ENCODE data around the gene IQCE.

Gene IQCE

GRCh38 chr7:2637066-2637471 is 78.3 kb downstream of the IQCE start:
- DNase-seq: no peak

- DNase-seq: no peak
Measured at GRCh38 chr7:2637505-2638223, 78.9 kb downstream of the IQCE start.

- DNase-seq: no peak
Measured at GRCh38 chr7:2638224-2638991, 79.6 kb downstream of the IQCE start.

GRCh38 chr7:2639181-2639681 is 80.5 kb downstream of the IQCE start:
- no peak for DNase-seq

GRCh38 chr7:2639695-2640481 is 81.1 kb downstream of the IQCE start:
- DNase-seq: no peak

- no peak for DNase-seq
Measured at GRCh38 chr7:2640482-2640830, 81.7 kb downstream of the IQCE start.

- DNase-seq: no peak
Measured at GRCh38 chr7:2640846-2641316, 82.1 kb downstream of the IQCE start.

- no peak for DNase-seq
Measured at GRCh38 chr7:2641406-2642393, 82.9 kb downstream of the IQCE start.

- no peak for DNase-seq
Measured at GRCh38 chr7:2643386-2644219, 84.8 kb downstream of the IQCE start.

- DNase-seq: no peak
Measured at GRCh38 chr7:2644220-2644561, 85.4 kb downstream of the IQCE start.

- no peak for DNase-seq
Measured at GRCh38 chr7:2644562-2645273, 85.9 kb downstream of the IQCE start.

GRCh38 chr7:2645274-2645868 is 86.6 kb downstream of the IQCE start:
- DNase-seq: peak; percentile 39

GRCh38 chr7:2646336-2646679 is 87.5 kb downstream of the IQCE start:
- no peak for DNase-seq

- DNase-seq: no peak
Measured at GRCh38 chr7:2646680-2647571, 88.1 kb downstream of the IQCE start.

- DNase-seq: no peak
Measured at GRCh38 chr7:2647594-2648172, 88.9 kb downstream of the IQCE start.

- no peak for DNase-seq
Measured at GRCh38 chr7:2649139-2649838, 90.5 kb downstream of the IQCE start.

- DNase-seq: no peak
Measured at GRCh38 chr7:2649991-2650390, 91.2 kb downstream of the IQCE start.

- DNase-seq: no peak
Measured at GRCh38 chr7:2650451-2650850, 91.7 kb downstream of the IQCE start.
